Right lung (tissue), 5 donors: ENCODE results near the gene SECISBP2. TPM values are rescaled to one million over a fixed set of nuclear protein-coding genes. Genes with fewer than 3 reads are reported as not detected.

Experiments used
- DNase-seq, 2 donors: peaks; one replicate each; pipeline ENCODE4 v3.0.0-alpha.2; 2013
- polyA plus RNA-seq, 5 donors: library from polyadenylated mRNA; unstranded; fragments of 120-200 nt; gene quantifications; one replicate each; pipeline versions ENCODE4 v1.2.1 to v1.2.3, GENCODE V29; 2013; ENCODE audit warnings: inconsistent platforms in 1 of 5, low replicate concordance in 1 of 5; ENCODE audit not compliant: insufficient read length in 5 of 5, insufficient read depth in 1 of 5

SECISBP2 gene
- polyA plus RNA-seq, 5 donors, result 71.7 to 96.4 (median 87.3) TPM

DNA sequence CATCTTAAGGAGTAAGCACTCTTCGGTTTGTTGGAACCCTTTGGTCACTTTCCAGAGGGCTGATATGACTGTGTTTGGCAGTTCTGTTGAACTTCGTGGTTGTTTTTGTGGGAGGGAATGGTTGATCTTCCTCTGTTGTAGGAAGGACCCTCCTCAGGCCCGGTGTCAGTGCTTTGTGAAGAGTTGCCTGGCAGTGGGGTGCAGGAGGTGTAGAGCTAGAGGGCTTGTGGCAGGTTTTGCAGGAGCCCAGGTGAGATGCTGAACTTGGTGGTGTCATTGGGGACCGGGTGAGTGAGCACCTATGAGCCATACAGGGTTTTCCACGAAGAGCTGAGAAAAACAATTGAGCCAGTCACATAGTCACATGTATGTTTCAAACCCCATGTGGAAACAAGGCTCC is 27.2 kb downstream of the SECISBP2 start:
- DNase-seq, result no peak

DNA sequence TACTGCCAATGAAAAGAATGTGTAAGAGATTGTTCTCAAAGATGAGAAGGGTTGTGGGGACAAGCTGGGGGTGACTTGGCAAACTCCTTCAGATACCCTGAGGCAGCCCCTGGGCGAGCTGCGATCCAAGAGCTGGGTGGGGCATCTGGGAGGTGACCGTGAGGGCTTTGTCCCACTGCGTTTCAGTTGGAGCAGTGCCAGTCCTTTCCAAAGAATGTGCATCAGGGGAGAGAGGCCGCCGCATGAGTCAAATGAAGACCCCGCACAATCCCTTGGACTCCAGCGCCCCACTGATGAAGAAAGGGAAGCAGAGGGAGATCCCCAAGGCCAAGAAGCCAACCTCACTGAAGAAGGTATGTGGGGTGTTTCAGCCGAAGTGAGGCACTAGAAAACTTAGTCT is 28.4 kb downstream of the SECISBP2 start:
- no peak for DNase-seq

DNA sequence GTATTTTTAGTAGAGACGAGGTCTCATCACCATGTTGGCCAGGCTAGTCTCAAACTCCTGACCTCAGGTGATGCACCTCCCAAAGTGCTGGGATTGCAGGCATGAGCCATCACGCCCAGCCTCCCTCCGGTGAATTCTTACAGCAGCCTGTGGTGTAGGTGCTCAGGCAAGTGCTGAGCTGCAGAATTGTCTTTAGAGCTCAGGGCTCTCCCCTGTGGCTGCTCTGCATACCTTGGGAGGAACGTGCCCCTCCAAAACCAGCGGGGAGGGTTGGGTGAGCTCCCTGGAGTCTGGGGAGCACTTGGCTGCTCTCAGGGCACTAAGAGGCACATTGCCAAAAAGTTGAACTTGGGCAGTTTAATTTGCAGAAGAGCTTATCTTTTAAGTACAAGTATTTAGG is 29.4 kb downstream of the SECISBP2 start:
- DNase-seq, result no peak

DNA sequence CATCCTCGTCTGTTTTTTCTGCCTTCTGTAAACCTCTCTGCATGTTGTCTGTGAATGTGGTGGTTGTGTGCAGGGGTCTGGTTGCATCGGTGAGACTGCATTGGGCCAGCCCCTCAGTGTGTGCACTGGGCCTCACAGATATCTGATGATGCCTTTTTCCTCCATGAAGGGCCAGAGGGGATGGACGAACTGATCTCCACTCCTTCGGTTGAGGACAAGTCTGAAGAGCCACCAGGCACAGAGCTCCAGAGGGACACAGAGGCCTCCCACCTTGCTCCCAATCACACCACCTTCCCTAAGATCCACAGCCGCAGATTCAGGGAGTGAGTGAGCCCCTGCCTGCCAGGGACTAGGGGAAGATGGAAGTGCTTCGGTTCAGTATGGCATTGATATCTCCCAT is 31.3 kb downstream of the SECISBP2 start:
- no peak for DNase-seq

DNA sequence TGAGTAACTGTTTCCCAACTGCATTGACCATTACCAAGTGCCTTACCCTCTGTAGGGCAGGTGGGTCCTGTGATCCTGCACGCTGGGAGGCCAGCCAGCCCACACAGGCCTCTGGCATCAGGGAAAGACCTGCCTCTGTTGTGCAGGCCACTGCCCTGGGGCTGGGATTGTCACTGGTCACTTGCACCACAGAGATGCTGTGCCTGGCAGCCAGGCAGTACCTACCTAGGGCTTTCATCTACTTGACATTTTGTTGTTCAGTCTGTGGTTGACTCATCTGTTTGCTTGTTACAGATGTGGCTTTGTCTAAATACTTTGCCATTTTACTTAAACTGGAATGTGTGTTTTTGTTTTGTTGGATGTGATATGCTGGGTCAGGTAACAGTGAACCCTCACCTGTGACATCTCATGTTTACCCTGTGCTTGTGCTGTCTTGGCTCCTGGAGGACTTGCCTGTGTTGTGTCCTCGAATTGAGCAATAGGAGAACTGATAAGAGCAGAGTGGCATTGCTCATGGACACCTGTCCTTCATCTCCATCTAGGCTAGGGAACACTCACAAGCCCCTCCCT is 32.8 kb downstream of the SECISBP2 start:
- no peak for DNase-seq

DNA sequence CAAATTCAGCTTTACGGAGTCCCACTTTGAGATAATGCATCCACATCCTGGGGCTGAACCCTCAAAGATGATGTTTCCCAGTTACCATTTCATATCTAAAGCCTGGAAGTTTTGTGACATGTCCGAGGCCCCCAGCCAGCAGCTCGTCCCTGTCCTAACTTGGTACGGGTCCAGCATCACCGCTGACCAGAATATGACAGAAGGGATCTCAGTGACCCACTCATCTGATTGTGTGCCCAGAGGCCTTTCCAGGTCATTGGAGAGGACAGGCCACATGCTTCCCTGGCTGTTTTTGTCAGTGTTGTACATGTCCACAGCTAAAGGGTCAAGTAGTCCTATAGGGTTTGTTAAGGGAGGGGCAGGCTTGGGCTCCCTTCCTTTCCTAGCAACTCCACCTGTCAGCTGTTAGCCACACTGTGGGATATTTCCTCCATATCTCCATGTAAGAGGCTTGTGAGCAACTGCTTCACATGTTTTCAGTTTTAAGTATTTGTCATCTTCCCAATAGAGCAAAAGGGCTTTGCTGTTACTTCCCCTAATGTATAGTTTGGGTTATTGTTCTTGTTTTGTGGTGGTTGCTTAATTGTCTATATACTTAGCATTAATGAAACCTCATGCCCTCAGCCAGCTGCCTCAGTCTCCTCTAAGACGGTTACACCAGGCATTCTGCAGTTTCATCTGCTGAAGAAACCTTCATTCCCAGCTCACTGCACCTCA is 33.4 kb downstream of the SECISBP2 start:
- DNase-seq, result no peak

DNA sequence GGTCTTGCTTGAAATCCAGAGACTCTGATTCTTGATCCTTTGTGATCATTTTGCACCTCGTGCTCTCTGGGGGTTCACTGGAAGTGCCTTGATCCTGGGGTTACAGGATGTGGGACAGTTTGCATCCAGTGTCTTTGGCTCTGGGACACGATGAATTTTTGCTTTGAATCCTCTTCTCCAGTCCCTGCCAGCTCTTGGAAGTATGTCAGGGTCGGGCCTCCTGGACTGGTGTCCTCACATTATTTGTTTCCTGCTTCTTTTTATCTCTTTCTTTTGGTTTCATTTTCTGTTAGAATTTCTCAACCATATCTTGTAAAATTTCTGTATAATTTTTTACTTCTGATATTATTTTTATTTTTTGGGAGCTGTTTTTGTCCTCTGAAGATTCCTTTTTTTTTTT is 34.2 kb downstream of the SECISBP2 start:
- DNase-seq, result no peak

DNA sequence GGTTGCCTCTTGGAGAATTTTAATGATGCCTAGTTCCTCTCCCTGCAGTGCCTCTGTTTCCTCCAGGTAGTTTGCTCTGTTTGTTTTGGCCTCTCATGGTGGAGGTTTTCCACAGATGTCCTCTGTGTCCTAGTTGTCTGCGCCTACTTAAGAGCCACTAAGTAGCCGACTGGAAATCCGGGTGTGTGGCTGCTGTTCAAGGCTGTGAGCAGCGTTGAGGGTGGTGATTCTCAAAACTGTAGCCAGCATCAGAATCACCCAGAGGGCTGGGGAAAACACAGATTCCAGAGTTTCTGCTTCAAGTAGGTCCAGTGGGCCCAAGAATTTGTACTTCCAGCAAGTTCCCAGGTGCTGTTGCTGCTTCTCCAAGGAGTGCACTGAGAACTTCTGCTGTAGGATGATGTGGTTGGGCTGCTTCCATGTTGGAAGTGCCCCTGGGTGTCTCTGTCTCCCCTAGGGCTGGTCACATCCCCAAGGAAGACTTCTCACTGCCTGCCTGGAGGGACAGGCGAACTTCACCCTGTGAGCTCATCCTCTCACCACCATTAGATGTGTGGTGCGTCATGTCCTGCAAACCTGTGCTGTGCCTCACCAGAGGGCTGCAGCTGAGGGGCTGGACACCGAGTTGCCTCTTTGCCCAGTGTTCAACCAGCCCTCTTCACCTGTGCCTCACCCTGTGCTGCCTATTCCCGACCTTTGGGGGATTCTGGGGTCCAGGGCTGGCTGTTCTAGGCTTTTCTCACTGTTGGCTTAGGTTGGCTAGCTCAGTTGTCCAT is 34.8 kb downstream of the SECISBP2 start:
- no peak for DNase-seq

DNA sequence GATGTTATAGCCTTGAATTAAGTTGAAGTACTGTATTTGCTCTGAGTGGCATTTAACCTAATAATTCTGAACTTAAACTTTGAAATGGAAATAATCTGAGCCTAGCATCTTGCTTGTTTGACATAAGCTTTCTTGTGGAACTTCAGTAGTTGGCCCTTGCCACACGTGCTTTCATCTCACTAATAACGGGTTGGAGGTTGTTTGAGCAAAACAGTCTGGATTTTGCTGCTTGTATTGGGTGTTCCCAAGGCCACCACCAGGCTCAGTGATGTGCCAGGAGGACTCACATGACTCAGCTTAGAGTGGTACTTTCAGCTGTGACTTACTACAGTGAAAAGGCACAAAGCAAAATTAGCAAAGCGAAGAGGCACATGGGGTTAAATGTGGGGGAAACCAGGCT is 35.7 kb downstream of the SECISBP2 start:
- DNase-seq, result no peak

DNA sequence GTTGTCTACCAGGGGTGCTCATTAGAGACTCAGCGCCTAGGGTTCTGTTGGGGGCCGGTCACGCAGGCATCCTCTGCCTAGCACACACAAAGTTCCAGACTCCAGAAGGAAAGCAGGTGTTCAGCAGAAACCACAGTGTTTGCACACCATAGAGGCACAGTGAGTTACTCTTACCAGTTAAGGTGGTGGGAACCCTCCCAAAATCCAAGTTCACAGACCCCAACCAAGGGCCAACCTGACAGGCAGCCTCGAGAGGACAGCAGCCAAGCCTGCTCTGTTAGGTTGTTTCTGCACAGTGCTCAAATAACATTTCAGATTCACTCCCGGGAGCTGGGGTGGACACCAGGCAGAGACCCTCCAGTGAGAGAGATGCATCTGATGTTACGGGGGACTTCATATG is 36.2 kb downstream of the SECISBP2 start:
- DNase-seq, result no peak

DNA sequence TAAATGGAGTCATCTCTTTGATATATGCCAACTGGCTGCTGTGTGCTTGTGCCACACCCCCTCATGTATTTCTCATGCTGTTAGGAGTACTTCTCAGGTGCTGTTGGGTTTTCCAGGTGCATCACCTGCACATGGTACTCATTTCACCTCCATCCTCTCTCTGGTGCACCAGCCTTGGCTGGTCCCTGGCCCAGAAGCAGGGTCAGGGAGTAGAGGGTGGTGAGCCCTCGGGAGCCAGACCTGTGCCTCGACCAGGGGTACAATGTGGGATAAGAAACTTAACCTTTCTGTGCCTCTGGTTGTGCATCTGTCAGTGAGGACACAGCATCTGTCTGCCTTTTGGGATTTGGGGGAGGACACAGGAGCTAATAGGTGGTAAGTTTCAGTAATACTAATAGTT is 38.5 kb downstream of the SECISBP2 start:
- DNase-seq, result no peak

DNA sequence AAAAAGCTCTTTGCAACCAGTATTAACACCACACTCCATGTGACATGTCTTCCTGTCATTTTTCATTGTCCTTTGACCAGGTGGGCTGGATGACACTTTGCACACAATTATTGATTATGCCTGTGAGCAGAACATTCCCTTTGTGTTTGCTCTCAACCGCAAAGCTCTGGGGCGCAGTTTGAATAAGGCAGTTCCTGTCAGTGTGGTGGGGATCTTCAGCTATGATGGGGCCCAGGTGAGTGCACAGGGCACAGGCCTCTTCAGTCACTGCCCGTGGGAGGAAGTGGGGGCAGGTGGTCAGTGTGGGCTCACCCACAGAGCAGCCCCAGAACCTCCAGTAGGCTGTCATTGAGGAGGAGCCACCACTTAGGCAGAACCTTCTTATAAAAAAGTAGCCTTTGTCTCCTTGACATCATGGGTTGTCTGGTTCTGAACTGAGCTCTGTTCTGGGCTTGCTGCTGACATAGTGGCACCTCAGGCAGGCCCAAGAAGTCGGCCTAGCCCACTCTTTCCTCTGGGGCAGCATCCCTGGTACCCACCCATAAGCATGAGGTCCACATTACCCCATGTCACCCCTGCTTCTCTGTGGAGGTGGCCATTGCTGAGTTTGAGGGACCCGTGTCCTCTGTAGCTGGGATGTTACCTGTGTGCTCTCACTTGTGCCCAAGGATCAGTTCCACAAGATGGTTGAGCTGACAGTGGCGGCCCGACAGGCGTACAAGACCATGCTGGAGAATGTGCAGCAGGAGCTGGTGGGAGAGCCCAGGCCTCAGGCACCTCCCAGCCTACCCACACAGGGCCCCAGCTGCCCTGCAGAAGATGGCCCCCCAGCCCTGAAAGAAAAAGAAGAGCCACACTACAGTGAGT is 39.3 kb downstream of the SECISBP2 start:
- no peak for DNase-seq

DNA sequence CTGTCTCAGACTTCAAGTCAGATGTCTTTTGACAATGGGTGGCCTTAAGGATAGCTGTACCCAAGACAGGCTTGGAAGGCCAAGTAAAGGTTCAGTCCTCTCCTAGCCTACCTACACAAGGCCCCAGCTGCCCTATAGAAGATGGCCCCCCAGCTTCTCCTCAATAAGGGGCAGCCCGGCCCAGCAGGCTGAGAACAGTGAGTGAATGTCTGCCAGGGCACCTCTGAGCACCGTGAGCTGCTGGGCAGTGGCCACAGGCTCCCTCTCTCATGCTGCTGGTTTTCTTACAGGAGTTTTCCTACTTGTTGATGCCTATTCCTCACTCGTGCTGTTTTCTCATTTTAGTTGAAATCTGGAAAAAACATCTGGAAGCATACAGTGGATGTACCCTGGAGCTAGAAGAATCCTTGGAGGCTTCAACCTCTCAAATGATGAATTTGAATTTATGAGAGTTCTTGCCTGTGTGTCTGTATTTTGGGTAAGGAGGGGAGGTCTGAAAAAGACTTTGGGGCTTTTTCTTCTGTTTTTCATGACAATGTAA is 40.1 kb downstream of the SECISBP2 start:
- DNase-seq, result no peak

DNA sequence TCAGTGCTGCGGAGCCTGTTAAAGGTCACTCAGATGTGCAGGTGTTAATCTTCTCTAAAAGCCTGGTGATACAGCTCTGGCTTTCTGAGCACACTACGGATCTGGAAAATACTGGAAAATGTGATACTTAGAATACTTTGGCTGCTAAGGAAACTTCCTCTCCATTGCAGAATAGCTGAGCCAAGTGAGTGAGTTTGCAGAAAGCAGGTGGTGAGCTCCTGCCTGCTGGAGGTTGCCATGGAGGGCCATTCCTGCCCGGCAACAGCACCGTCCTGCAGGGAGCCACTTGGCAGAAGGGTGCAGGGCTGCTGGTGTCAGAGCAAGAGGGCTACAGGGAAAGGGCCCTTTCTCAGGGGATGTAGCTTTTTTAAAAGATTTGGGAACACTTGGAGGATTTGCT is 40.7 kb downstream of the SECISBP2 start:
- no peak for DNase-seq

DNA sequence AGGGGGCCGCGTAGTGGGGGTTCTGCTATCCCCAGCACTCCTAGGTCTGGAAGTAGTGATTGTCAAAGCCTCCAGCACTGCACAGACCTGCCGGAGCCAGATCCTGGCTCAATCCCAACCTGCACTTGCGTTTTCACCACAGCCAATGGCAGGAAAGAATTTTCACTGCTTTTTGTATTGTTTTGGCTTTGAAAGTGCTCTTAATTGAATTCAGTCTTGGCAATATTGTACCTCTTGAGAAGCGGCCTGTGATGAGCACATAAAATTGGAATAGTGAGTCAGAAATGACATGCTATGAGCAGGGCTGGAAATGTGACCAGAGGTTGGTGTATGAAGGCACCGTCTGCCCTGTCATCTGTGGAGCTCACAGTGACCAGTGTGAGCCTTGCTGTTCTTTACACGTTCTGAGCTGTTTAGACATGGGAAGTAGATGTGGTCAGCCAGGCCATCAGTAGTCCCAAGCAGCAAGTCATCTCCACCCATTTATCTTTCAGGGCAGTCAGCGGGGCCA is 41.5 kb downstream of the SECISBP2 start:
- no peak for DNase-seq

DNA sequence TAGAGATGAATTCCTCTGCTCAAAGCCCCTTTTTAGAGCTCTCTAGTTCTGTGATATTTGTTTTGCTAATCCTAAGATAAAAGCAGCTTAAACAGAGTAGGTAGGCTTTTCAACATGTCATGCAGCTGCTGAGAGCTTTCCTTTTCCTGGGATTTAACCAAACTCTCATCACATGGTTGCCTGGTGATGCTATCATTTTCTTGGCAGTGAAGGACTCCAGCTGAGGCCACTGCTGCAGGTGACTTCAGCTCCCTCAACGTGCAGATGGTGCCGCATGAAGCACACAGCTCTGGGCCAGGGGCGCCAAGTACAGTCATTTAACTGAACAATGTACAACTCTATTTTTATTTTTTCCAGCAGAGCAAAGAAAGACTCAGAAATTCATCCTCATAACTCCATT is 42.2 kb downstream of the SECISBP2 start:
- no peak for DNase-seq

DNA sequence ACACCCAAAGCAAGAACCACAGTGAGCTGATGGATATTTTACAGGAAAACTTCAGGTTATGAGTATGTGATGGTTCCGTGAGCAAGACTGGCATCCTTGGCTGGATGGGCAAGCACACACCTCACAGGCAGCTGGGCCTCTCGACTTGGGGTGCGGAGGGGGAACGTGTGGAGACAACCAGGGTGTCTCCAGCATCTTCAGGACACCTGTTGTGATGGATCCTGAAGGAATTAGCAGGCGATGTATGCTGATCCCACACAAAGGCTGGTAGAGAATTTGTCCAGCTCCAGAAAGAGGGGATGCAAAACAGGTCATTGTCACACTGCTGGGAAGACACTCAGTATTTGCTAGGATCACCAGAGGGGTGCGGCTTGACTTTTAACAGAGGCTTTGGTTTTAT is 42.7 kb downstream of the SECISBP2 start:
- no peak for DNase-seq

DNA sequence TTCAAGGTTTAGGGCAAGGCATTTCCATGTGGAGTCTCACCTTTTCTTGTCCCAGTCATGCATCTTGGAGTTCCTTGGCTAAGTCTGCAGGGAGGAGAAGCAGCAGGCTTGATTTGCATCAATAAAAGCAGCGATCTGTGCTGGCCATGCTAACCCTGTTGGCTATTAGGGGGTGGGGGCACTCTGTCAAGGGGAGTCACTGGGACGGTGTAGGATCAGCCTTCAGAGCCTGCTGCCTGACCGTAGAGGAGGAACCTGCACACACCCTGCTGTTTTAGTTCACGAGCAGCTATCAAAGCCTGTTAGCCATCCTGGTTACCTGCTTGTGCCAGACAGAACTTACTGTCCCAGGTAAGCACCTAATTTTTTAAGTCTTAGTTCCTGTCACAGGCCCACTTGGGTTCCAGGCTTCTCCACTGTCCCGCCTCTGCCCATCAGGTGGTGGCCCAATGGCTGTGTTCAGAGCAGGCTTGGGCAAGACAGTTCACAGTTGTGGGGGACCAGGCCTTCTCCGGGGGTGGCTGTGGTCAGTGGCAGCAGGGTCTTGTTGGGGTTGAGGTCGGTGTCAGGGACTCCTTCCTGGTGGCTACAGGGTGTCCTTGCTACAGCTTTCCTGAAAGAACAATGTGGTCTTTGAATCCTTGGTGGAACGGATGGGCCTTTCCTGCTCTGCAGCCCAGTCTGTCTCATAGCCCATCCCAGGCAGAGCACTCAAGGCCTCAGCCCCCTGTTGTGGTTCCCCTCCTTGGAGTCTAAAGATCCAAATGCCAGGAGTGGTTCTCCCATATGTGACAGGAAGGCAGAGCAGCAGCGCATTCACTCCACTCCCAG is 43.7 kb downstream of the SECISBP2 start:
- DNase-seq, result no peak

DNA sequence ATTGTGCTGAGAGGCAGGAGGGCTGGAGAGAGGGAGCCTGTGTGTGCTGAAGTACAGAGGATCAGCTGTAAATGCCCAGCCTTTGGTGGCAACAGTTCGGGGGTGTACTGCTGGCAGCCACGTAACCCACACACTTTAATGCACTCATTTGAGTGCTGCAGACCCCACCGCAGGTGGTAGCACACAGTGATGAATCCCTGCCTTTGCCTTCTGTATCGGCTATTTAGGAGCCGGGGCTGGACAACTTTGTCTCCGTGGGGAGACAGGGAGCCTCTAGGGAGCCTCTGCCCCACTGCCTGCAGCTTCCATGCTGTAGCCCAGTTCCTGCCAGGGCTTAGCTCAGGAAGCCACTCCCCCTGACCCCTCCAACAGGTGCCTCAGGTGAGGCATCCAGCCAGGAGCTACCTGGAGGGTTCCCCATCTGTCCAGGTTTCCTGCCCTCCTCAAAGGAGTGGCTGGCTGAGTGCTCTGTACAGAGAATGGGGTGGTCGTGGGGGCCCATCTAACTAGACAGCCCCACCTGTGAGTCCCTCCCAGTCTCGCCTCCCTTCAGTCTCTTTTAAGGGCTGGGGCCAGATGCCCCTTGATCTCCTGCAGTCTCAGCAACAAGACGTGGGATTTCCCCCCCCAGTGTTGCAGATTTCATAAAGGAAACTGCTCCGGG is 44.5 kb downstream of the SECISBP2 start:
- DNase-seq, result no peak

DNA sequence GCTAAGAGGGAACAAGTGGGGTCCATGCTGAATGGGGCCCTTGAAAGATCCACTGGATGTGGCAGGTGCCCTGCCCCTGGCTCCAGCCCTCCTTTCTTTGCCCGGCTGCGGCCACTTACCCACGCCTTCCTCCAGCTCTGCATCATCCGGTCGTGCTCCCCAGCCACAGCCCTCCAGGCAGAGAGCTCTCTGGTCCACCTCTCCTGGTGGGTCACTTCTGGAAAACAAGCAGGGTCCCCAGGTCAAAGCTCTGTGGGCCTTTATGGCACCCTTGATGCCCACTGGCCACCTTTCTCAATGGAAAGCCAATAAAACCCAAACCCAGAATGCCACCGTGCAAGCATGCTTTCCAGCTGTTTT is 45.0 kb downstream of the SECISBP2 start:
- DNase-seq, result no peak
